Left kidney (tissue), 2 donors: ENCODE measurements around the gene KRTAP10-3. TPM values are rescaled to one million over a fixed set of nuclear protein-coding genes. Genes with fewer than 3 reads are reported as not detected.
A peak's percentile ranks its signal among the peaks of the same experiment; 100 is the strongest.
"Not testable (repeated sequence)": the region's sequence is repeated elsewhere in the genome, so short reads cannot be mapped to it uniquely, and the experiment has no call there.

Experiments
- DNase-seq: peaks from one replicate; pipeline ENCODE4 v3.0.0-alpha.2; 2013
- polyA plus RNA-seq: library from polyadenylated mRNA; unstranded; fragments of 120-200 nt; gene quantifications from one replicate; pipeline ENCODE4 v1.2.1, GENCODE V29; 2013; ENCODE audit not compliant: insufficient read length

KRTAP10-3 gene
- polyA plus RNA-seq, 1 donor, result not detected

DNA sequence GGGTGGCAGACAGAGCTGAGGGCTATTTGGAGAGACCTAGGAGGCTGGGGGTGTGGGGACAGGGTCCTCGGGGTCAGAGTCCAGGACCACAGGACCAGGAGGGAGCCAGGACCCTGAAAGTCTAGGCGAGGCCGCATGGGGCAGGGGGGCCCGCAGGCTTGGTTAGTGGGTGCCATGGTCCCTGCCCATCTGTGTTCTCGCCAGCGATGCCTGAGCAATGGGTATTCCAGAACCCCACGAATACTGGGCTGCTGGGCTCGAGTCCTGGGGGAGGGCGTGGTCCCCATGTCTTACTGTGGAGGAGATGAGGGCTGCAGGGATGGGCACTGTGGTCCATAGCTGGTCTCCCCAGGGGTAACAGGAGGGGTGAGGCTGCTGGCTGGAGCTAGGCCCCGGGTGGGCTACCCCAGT is 31.7 kb upstream of the KRTAP10-3 start:
- no peak for DNase-seq

- no peak for DNase-seq
These were observed 31.2 kb upstream of the KRTAP10-3 start for GRCh38 chr21:44589586-44590305.

DNA sequence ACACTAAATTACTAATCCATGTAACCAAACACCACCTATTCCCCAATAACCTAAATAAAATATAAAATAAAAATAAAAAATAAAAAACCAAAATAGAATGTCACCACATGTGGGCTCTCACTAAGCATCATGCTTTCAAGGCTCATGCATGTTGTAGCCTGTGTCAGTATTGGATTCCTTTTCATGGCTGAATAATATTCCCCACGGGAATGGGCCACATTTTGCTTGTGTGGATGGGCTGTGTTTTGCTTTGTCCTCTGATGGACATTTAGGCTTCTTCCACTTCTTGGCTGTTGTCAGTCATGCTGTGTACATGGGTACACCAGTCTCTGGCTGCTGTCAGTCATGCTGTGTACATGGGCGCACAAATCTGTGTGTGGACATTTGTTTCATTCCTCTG is 30.5 kb upstream of the KRTAP10-3 start:
- DNase-seq, result no peak

GRCh38 chr21:44585892-44586291 is 27.3 kb upstream of the KRTAP10-3 start:
- no peak for DNase-seq

- DNase-seq, result no peak
These were observed 25.2 kb upstream of the KRTAP10-3 start for GRCh38 chr21:44583800-44584147.

GRCh38 chr21:44583089-44583799 is 24.6 kb upstream of the KRTAP10-3 start:
- DNase-seq, result peak; percentile 51

DNA sequence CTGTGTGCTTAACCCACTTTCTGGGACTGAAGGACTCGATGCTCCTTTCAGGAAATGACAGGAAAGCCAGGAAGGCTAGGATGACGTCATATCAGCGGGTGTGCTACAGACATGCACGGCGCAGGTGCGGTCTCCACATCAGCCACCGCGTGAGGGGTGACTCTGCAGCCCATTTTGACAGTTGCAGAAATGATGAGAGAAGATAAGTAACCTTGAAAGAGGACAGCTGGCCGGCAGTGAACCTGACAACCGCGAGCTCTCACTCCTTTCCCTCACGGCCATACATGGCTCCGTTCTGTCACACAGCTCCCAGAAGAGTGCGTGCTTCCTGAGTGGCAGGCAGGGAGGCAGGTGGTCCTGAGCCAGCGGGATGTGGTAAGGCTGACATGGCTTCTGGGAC is 23.5 kb upstream of the KRTAP10-3 start:
- no peak for DNase-seq

- DNase-seq, result no peak
These were observed 22.6 kb upstream of the KRTAP10-3 start for GRCh38 chr21:44581158-44581557.

- DNase-seq, result not testable (repeated sequence)
These were observed 21.7 kb upstream of the KRTAP10-3 start, which contains the start of gene KRTAP10-5 for GRCh38 chr21:44580231-44580821. KRTAP10-5 (minus strand) TSS chr21:44580604; CDS start chr21:44580578, 26 bp downstream.

DNA sequence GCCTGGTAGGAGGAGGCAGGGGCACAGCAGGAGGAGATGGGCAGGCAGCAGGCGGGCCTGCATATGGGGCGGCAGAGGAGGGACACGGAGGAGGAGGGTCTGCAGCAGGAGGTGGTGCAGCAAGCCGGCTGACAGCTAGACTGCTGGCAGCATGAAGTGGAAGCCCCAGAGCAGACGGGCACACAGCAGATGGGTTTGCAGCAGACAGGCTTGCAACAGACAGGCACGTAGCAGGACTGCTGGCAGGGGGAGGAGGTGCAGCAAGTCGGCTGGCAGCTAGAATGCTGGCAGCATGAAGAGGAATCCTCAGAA is 21.2 kb upstream of the KRTAP10-3 start:
- DNase-seq, result no peak

GRCh38 chr21:44579056-44579832 is 20.6 kb upstream of the KRTAP10-3 start:
- DNase-seq, result no peak

GRCh38 chr21:44578371-44579055 is 19.9 kb upstream of the KRTAP10-3 start:
- DNase-seq, result no peak

DNA sequence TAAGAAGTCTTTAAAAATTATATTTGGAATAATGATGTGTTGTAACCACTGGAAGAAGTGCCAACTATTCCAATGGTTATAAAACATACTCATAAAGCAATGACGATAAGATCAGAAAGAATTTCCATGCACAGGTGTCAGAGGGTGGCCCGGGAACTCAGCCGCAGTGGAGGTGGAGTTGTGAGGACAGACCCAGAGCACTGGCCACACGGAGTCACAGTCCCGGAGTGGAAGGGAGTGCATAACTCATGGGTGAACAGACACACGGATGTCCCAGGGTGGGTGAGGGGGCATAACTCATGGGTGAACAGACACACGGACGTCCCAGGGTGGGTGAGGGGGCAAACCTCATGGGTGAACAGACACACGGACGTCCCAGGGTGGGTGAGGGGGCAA is 17.4 kb upstream of the KRTAP10-3 start:
- DNase-seq, result no peak

DNA sequence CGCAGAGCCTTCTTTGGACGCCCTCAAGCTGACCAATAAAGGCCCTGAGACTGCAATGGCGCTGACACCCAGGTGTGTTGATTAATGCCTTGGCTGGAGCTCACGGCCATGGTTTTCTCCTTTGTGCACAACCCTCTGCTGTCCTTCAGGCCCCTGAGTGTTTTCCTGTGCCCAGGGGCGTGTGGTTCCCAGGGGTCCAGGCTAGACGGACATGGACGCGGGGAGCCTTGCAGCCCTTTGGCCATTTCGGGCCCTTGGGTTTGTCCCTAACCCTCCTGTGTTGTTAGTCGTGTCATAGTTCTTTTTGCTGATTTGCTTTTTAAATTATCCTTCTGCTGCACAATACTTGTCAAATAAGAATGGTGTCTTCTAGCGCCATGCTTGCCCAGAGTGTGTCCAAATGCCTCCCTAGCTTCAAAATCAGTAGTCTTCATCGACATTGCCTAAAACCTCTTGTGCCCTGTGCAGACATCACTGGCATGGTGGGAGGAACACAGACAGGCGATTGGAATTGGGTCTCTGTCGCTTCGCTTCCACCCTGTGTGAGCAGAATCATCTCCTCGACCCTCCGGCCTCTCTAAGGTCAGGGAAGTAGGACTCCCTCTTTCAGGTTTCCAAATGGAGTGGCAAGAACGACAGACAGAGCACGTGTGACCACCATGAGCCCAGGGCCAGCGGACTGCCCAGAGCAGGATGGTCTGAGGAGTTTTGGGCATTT is 16.9 kb upstream of the KRTAP10-3 start:
- no peak for DNase-seq

- peak; percentile 20 for DNase-seq
These were observed 16.1 kb upstream of the KRTAP10-3 start for GRCh38 chr21:44574457-44575306.

DNA sequence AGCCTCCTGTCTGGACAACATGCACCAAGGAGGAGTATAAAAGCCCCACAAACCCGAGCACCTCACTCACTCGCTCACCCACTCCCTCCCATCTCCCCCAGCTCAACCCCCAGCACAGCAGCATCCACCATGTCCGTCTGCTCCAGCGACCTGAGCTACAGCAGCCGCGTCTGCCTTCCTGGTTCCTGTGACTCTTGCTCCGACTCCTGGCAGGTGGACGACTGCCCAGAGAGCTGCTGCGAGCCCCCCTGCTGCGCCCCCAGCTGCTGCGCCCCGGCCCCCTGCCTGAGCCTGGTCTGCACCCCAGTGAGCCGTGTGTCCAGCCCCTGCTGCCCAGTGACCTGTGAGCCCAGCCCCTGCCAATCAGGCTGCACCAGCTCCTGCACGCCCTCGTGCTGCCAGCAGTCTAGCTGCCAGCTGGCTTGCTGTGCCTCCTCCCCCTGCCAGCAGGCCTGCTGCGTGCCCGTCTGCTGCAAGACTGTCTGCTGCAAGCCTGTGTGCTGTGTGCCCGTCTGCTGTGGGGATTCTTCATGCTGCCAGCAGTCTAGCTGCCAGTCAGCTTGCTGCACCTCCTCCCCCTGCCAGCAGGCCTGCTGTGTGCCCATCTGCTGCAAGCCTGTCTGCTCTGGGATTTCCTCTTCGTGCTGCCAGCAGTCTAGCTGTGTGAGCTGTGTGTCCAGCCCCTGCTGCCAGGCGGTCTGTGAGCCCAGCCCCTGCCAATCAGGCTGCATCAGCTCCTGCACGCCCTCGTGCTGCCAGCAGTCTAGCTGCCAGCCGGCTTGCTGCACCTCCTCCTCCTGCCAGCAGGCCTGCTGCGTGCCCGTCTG is 15.2 kb upstream of the KRTAP10-3 start, which contains the start of gene KRTAP10-4:
Gene KRTAP10-4, plus strand, starts transcription at position 100 of the 827 bp plus-strand sequence. Its CDS starts 30 bp downstream, at position 130.
- DNase-seq, result not testable (repeated sequence)

DNA sequence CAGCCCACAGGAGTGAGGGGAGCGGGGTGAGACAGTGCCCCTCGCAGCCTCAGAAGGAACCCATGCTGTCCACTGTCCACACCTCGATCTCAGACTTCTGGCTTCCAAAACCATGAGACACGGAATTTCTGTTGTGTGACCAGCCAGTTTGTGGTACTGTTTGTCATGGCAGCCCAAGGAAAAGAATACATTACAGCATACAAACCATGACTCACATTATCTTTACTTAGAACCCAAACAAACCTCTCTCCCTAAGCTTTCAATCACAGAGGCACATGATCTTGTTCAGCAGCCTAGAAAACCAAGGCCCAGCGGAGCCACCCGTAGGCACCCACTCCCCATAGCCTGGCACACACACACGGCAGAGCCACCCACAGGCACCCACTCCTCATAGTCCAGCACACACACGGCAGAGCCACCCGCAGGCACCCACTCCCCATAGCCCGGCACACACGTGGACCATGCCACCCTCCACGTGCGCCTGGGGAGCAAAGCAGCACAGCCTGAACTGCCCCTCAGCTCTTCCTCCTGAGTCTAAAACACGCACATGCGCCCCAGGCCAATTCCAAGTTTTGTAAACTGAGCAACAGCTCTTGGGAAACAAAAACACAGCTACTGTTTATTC is 14.5 kb upstream of the KRTAP10-3 start:
- DNase-seq, result no peak

DNA sequence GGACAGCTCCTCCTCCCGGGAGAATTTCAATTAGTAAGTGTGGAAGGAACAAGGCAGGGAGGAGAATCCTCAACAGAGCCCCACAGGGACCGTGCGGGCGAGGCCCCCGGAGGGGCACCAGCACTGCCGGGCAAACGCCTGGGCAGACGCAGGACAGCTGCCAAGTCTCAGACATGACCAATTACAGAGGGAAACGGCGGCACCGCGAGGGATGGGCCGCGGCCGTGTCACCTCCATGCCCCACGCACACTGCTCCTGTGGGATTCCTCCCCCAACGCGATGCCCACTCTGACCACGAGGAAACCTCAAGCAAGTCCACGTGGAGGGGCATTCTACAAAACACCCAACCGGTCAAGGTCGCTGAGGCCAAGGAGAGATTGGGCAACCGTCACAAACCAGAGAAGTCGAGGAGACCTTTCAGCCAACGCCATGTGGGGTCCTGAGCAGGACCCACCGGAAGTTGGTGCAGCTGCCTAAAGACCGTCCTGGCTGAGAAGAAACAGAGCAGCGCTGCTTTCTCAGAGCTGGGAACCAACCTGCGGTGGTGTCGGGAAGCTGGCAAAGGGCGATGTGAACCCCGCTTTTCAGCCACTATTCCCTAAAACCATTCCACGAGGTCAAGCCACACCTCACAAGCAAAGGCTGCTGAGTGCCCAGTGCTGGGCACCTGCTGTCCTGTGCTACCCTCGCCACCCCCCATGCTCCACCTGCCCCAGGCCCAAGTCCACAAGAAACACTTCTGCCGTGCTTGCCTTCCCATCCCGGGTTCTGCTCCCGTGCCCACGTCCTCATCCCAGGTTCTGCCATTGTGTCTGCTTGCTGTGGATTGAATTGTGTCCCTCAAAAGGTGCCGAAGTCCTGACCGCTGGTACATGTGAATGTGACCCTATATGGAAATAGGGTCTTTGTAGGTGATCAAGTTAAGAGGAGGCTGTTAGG is 13.5 kb upstream of the KRTAP10-3 start:
- no peak for DNase-seq
